Esophagus mucosa (tissue), 1 donor: ENCODE measurements around the gene FAXC. TPM values are rescaled to one million over a fixed set of nuclear protein-coding genes. Genes with fewer than 3 reads are reported as not detected.
"Not testable (repeated sequence)": the region's sequence is repeated elsewhere in the genome, so short reads cannot be mapped to it uniquely, and the experiment has no call there.

Experiments
- ATAC-seq: fragments of 200-7000 bp; cut with Tn5 transposase; one replicate; pipeline ENCODE4 v1.9.1; 2020
- total RNA-seq: library from RNA; stranded (reverse); gene quantifications from one replicate; pipeline ENCODE4 v1.2.4, GENCODE V29; 2023
- donor health status: DM: yes; HTN: yes; CAD: no.

Gene FAXC
- total RNA-seq, 1 donor from 2014 or later, result 1.6 TPM

DNA sequence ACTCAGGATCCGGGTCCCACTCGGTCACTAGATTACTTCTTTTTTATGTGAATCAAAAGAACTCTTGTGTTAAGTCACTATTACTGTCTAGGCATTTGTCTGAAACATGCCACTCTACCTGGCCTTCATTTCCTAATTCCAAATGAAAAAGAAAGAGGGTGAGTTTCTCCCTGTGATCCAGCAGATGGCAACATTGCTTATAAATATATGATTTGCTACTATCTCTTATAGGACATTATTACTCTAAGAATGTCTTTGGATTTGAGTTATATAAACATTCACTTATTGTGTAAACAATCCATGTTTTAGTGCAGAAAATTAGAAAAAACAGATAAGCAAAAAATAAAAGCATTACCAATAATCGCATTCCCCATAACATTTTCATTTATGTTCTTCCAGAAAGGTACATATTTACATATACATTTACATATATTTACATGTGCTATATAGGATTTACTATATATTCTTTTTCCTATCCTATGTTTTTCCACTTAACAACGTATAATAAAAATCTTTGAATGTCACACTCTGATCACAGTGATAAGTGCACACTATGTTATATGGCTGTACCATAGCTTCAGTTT is 66.9 kb downstream of the FAXC start:
- ATAC-seq, result no peak

DNA sequence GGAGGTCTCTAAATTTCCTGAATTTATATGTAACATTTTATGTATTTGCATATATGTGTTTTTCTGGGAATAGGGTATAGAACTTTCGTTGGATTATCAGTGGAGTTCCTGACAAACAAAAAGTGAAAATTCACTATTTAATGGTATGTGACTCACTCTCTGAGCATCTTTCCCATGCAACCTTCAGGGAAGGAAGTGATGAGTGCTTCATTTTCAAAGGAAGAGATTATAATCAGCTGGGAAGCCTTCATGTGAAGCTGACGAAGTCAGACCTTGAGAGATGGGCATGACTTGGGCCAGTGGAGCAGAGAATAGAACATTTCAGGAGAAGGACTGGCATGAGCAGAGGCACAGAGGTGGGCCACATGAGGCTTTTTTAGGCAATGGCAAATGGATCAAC is 72.7 kb downstream of the FAXC start:
- ATAC-seq, result no peak

DNA sequence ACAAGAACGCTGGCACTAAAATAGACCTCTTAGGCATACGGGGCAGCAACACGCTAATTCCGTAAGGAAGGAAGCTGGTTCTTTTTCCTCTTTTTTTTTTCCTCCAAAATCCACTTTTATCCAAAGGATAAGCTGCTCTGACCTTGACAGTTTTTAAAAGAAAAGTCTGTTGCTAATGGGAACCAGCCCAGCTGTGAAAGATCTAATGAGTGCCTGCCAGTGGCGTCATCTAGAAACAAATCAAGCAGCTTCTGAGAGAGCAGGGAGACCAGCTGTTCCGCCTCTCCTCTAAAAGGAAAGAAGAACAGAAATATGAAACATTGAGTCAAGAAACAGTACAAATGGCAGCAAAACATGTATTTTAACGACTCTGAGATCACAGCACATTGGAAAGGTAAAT is 78.6 kb downstream of the FAXC start:
- no peak for ATAC-seq

DNA sequence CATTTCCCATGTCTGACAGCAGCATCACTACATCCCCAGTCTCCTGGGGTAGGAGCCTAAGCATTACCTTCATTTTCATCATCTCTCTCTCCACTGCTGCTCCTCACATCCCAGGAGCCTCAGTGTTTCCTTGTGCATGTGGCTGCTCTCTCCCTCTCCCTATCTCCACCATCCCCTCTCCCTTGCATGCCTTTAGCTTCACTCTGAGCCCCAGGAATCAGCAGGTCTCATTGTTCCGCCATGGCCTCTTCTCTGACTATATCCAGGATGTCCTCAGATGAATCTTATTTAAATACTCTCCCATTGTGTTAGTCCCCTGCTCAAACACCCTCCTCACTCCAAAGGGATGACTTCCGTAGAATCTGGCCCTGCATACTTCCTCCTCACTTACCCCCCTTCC is 79.4 kb downstream of the FAXC start:
- no peak for ATAC-seq

DNA sequence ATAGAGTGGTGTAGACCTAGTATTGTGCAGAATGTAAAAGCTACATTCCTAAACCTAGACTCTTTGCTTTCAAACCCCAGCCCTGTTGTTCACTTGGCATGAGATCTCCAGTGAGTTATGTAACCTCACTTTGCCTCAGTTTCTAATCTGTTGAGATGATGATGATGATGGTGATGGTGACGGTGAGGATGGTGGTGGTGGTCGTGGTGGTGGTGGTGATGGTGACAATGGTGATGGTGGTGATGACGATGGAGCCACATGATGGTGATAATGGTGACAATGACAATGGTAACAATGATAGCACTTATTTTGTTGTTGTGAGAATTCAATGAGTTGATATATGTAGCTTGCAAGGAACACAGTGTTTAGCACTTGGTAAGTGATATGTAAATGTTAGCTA is 80.3 kb downstream of the FAXC start:
- no peak for ATAC-seq

DNA sequence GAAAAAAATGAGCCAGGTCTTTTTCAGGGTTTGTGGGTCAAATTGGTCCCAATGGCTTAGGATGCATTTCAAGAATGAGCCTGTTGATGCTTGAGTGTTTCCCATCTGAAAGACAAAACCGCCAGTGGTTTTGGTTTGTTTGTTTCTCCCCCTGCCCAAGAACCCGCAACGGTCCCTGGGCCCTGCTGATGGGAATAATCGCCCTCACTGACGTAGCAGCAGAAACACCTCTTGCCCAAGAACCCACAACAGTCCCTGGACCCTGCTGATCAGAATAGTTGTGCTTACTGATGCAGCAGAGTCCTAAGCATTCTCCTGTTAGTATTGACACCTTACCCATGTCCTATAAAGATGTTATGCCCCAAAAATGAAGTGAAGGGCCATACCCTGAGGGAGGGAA is 82.5 kb downstream of the FAXC start:
- ATAC-seq, result not testable (repeated sequence)

DNA sequence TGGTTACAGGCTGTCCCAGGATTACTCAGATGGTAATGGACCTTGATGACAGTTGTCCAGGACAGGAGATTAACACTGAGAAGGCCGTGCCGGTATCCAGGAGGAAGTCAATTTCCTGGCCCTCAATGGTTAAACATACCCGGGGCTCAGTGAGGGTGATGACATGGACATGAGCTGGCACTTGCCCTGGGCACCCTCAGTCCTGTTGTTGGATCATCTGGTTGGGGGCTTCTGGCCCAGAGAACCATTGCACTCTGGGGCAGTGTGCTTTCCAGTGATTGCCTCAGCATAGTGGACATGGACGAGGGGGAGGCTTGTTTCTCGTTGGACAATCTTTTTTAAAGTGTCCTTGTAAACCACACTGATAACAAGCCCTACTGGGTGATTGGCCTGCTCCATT is 84.0 kb downstream of the FAXC start:
- ATAC-seq, result not testable (repeated sequence)

DNA sequence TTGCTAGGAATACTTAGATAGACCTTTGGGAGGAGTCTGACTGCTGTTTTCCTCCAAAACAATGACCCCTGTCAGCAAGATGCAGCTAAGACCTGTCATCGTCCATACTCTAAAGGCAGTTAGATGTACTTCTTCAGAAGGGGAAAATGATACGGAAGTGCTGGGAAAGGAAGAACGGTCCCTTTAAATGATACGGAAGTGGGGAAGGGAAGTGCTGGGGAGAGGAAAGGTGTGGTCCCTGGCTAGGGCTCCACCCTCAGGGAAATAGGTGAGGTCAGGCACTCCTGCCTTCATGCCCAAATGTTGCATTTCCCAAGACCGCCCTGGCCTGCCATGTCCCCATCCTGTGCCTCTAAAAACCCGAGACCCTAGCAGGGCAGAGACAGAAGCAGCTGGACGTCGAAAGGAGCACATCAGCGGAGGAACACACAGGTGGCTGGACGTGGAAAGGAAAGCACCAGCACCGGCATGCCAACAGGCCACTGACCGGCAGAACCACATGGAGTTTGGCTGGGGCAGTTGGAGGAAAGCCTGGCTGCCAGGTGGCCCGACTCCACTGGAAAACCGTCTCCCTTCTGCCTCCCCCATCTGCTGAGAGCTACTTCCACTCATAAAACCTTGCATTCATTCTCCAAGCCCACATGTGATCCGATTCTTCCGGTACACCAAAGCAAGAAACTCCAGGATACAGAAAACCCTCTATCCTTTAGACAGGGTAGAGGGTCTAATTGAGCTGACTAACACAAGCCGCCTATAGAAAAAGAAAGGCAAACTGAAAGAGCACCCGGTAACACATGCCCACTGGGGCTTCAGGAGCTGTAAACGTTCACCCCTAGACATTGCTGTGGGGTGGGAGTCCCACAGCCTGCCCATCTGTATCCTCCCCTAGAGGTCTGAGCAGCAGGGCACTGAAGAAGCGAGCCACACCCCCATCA is 94.6 kb downstream of the FAXC start:
- ATAC-seq, result no peak

DNA sequence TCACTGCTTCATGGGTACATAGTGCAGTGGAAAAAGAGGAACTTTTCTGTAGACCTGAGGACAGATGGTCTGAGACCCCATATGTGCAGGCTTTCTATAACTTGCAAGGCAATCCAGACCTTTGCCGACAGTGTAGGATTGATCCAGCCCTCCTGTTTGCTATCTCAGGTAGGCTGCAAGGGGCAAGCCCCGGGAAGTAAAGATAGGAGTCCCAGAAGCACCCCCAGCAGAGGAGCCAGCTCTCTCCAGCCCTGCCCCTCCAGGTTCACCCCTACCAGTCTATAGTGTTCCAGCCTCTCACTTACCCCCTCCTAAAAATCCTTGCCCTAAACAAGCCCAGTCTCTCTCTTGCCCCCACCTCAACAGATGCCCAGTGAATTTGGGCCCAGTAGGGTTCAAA is 96.2 kb downstream of the FAXC start:
- ATAC-seq, result no peak

DNA sequence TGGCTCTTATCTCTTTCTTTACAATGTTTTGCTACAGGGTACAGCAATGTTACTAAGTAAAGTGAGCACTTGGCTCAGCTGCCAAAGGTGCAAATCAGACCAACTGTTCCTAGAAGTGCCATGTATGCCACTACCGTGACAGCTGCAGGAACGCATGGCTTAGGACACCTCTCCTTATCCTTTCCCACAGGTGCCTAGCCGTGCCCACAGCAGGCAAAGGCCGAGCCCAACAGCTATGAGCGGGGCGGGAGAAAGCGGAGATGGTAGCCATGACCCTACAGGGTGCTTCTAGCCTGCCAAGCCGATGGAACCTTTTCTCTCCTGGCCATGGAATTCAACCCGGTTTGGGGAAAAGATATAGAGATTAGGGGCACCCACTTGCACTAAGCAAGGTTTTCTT is 97.1 kb downstream of the FAXC start:
- no peak for ATAC-seq

DNA sequence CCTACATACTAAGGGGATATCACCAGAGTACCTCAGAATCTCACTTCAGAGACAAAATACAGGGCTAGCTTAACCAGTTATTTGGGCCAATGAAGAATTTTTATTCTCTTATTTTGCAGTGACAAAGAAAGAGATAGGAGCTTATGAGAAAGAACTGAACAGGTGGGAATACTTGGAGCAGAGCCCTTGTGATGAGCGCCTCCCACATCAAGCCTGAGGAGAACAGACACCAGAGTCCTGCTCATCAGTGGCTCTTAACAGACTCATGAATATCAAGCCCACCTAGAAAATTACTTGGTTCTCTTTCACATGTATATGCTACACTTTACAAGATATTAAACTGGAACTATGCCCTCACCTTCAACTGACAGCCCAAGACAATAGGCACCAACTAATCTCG is 99.0 kb downstream of the FAXC start:
- ATAC-seq, result no peak

DNA sequence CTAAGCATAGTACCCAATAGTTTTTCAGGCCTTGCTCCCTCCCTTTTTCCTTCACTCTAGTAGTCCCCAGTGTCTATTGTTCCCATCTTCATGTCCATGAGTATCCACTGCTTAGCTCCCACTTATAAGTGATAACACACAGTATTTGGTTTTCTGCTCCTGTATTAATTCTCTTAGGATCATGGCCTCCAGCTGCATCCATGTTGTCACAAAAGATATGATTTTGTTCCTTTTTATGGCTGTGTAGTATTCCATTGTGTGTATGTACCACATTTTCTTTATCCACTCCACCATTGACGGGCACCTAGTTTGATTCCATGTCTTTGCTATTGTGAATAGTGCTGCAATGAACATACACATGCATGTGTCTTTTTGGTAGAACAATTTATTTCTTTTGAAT is 102.9 kb downstream of the FAXC start:
- ATAC-seq, result no peak

DNA sequence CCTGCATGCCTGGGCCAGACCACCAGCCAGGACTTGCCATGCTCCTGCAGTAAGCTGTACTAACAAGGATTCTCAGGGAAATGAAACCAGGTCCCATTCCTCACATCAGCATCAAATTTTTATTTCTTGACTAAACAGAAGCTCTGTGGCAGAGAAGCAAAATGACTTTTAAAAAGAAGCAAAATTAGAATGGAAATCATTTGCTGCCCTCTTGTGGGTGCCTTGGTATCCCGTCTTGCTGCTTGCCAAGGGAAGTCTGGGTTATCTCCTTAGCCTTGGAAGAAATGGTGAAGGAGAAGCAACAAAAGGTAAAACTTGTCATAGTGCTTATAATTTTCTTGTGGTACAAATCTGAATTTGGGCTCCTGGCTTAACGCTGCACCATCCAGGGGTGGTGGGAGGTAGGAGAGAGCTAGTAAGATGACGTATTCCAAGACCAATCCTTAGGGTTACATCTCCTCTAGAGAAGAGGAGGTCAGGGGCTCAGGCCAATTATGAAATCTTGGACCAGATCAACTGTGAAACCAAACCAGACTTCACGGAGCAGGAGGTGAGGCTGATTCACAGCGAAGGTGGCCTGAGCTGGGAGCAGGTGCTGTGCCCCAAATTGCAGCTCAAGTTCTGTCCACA is 107.5 kb downstream of the FAXC start:
- no peak for ATAC-seq

DNA sequence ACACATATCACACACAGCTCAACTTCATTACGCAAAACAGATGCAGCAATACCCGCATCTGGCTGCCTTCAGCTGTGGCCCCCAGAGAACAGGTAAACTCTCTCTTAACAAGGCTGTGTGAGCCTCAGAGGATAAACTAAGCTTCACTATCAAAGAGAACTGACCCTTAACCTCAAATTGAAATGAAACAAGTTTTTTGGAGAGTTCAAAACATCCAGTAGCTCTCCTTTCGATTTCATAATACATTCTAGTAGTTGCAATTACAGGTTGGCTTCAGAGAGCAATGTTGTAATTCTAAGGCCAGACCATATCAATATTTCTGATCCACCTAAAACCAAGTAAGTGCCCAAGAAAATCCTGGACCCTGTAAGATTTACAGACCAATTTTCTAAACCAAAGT is 113.5 kb downstream of the FAXC start:
- ATAC-seq, result no peak

DNA sequence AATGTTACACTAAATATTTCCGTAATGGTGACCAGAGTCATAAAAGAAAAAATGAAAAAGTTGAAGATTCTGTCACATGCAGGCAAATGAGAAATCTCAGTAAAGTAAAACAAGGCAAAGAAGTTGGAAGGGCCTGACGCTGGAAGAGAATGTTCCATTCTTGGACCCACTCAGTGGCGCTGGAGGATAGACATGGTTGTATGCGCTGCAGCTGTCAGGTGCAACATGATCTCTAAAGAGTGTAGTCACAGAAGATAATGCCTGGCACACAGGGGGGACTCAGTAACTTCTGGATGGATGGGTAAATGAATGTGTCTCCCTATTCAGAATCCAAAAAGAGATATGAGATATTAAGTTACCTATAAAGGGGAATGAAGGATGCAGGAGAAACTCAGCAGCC is 116.3 kb downstream of the FAXC start:
- ATAC-seq, result no peak

DNA sequence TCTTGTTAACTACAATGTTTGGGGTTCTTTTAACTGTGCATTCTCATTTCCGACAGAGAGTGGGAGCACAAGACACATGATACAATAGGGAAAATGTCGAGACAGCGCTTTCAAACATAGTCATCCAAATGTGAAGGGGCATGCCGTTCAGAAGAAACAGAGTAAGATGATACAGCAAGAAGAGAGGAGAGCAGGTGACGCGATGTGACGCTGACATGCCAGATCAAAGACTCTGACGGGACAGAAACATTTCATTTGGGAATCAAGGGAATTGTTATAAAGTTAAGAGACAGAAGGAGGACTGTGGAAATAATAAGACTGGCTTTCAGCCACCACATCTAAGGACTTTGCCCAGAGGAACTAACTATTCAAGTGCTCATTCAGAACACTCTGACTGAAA is 117.4 kb downstream of the FAXC start:
- ATAC-seq, result no peak

DNA sequence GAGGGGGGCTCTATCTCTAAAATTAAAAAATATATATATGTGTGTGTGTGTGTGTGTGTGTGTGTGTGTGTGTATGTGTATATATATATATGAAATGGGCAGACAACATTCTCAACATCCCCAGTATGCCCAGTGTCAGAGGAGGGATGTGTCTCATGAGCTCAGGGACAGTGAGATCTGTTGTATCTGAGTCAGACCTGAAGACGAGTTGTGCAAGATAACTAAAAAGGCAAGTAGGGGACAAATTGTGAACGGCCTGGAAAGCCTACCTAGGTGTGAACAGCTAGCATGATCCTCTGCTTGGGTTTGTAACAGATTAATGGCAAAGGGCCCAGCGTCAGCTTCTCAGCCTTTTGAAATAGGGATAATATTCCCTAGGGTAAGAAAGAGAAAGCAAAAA is 124.3 kb downstream of the FAXC start:
- no peak for ATAC-seq

Other genes starting within 250 kb of the FAXC start
- 9.2 TPM for gene COQ3, start 44.5 kb upstream of the FAXC start, total RNA-seq
- gene PNISR, start 75.6 kb upstream of the FAXC start, total RNA-seq, result 27.7 TPM
- 6.5 TPM for gene USP45, start 165.7 kb upstream of the FAXC start, total RNA-seq
- gene CCNC, start 219.0 kb upstream of the FAXC start, total RNA-seq, result 38.5 TPM